ENCODE measurements around the gene MEIOSIN. TPM values are rescaled to one million over a fixed set of nuclear protein-coding genes. Genes with fewer than 3 reads are reported as not detected.

Gene MEIOSIN
- total RNA-seq, 4 donors from 2014 or later, result not detected

- WGBS, 2 donors, result 14% methylated on average over 10 of the region's 10 CpGs
- DNase-seq (ENCODE audit: low spot score in 2 of 2), result no peak
- Histone ChIP-seq H3K36me3 (no peaks in the 10 kb centered on the region), H3K4me1 (peaks cover 0 to 27% (median 13%) of the 10 kb centered on the region in 4 donors), H3K27ac (peak overlapping the region; percentile 22 to 92 (median 80)), H3K4me3 (peak overlapping the region; percentile 72 to 94 (median 84)), H3K27me3 (no peaks in the 10 kb centered on the region), H3K9me3 (no peaks in the 10 kb centered on the region)
- TF ChIP-seq POLR2A (IDR thresholded peaks at IDR 0.05), result no peak
- TF ChIP-seq EP300 (IDR thresholded peaks at IDR 0.05), result no peak
- no peak for TF ChIP-seq CTCF (IDR thresholded peaks at IDR 0.05)
Observed at GRCh38 chr19:45729800-45730290, 3.4 kb upstream of the MEIOSIN start.

GRCh38 chr19:45730368-45731288 is 2.6 kb upstream of the MEIOSIN start, which contains the start of gene FBXO46:
Gene FBXO46, minus strand, starts transcription at chr19:45730896. Its CDS starts 17,401 bp downstream, at chr19:45713495.
- 1 to 2% methylated on average over 47 to 48 of the region's 48 CpGs for WGBS, 2 donors
- Histone ChIP-seq H3K27ac (peak within 1 kb of the TSS; percentile 22 to 92 (median 80)), H3K4me1 (peaks cover 0 to 27% (median 13%) of the 10 kb centered on the region in 4 donors), H3K27me3 (no peaks in the 10 kb centered on the region), H3K36me3 (no peaks in the 10 kb centered on the region), H3K4me3 (peak within 1 kb of the TSS; percentile 72 to 94 (median 84)), H3K9me3 (no peaks in the 10 kb centered on the region)
- DNase-seq (ENCODE audit: low spot score in 2 of 2), result peak; percentile 94 to 95
- TF ChIP-seq CTCF (IDR thresholded peaks at IDR 0.05) (peak in 1 of 5 experiments; percentile 49), EP300 (IDR thresholded peaks at IDR 0.05) (peak; percentile 97 to 98), POLR2A (IDR thresholded peaks at IDR 0.05) (peak; percentile 16 to 73)

- no peak overlapping the region for H3K4me3 ChIP-seq
- 86 to 87% methylated on average over 10 of the region's 10 CpGs for WGBS, 2 donors
- TF ChIP-seq CTCF (IDR thresholded peaks at IDR 0.05) (no peak), EP300 (IDR thresholded peaks at IDR 0.05) (no peak), POLR2A (IDR thresholded peaks at IDR 0.05) (no peak)
- peaks cover 0 to 1% of the 10 kb centered on the region in 2 donors for H3K27me3 ChIP-seq
- no peak for DNase-seq (ENCODE audit: low spot score in 2 of 2)
- H3K27ac ChIP-seq, result no peak overlapping the region
- no peaks in the 10 kb centered on the region for H3K4me1 ChIP-seq
- no peaks in the 10 kb centered on the region for H3K36me3 ChIP-seq
- H3K9me3 ChIP-seq, result no peaks in the 10 kb centered on the region
Observed at GRCh38 chr19:45739498-45740439, 6.5 kb downstream of the MEIOSIN start.

GRCh38 chr19:45742969-45743368 is 9.7 kb downstream of the MEIOSIN start:
- TF ChIP-seq POLR2A (IDR thresholded peaks at IDR 0.05) (no peak), CTCF (IDR thresholded peaks at IDR 0.05) (no peak), EP300 (IDR thresholded peaks at IDR 0.05) (no peak)
- no peak overlapping the region for H3K27ac ChIP-seq
- H3K27me3 ChIP-seq, result peaks cover 0 to 4% of the 10 kb centered on the region in 2 donors
- WGBS, 2 donors, result 68 to 69% methylated on average over 4 of the region's 4 CpGs
- H3K36me3 ChIP-seq, result no peaks in the 10 kb centered on the region
- H3K9me3 ChIP-seq, result no peaks in the 10 kb centered on the region
- no peaks in the 10 kb centered on the region for H3K4me1 ChIP-seq
- no peak for DNase-seq (ENCODE audit: low spot score in 2 of 2)
- no peak overlapping the region for H3K4me3 ChIP-seq

All from tibial nerve (tissue), 4 donors.